HG02885 (cell line): ENCODE results near the gene CHD1.
A peak's percentile ranks its signal among the peaks of the same experiment; 100 is the strongest.
"Not testable (repeated sequence)": the region's sequence is repeated elsewhere in the genome, so short reads cannot be mapped to it uniquely, and the experiment has no call there.

Experiments
- ATAC-seq: cut with Tn5 transposase; IDR thresholded peaks from one replicate; pipeline ENCODE4 v1.9.1; 2021; ENCODE audit warnings: mild to moderate bottlenecking; ENCODE audit not compliant: unreplicated experiment, poor library complexity

The CHD1 gene

GRCh38 chr5:98928873-98929709 lies at the start of gene CHD1:
Gene CHD1, minus strand, starts transcription at chr5:98929007. Its CDS starts 2,621 bp downstream, at chr5:98926386.
- ATAC-seq: peak; percentile 65

GRCh38 chr5:98978528-98978927 lies 49.7 kb upstream of the CHD1 start:
- ATAC-seq: no peak

- no peak for ATAC-seq
Observed at GRCh38 chr5:98977723-98978122, 48.9 kb upstream of the CHD1 start.

- peak; percentile 85 for ATAC-seq
Observed at GRCh38 chr5:98975682-98976407, 47.0 kb upstream of the CHD1 start.

- ATAC-seq: no peak
Observed at GRCh38 chr5:98975223-98975622, 46.4 kb upstream of the CHD1 start.

- ATAC-seq: no peak
Observed at GRCh38 chr5:98969400-98969799, 40.6 kb upstream of the CHD1 start.

GRCh38 chr5:98968056-98968564 lies 39.3 kb upstream of the CHD1 start:
- ATAC-seq: no peak

GRCh38 chr5:98965226-98965625 lies 36.4 kb upstream of the CHD1 start:
- ATAC-seq: no peak

- ATAC-seq: no peak
Observed at GRCh38 chr5:98964621-98965020, 35.8 kb upstream of the CHD1 start.

- ATAC-seq: no peak
Observed at GRCh38 chr5:98963019-98963418, 34.2 kb upstream of the CHD1 start.

GRCh38 chr5:98962587-98962986 lies 33.8 kb upstream of the CHD1 start:
- no peak for ATAC-seq

GRCh38 chr5:98961665-98962344 lies 33.0 kb upstream of the CHD1 start:
- no peak for ATAC-seq

- ATAC-seq: no peak
Observed at GRCh38 chr5:98957307-98957706, 28.5 kb upstream of the CHD1 start.

- not testable (repeated sequence) for ATAC-seq
Observed at GRCh38 chr5:98955888-98956287, 27.1 kb upstream of the CHD1 start.

- ATAC-seq: not testable (repeated sequence)
Observed at GRCh38 chr5:98955471-98955870, 26.7 kb upstream of the CHD1 start.

- no peak for ATAC-seq
Observed at GRCh38 chr5:98954392-98955028, 25.7 kb upstream of the CHD1 start.

GRCh38 chr5:98942847-98943246 lies 14.0 kb upstream of the CHD1 start:
- no peak for ATAC-seq

- no peak for ATAC-seq
Observed at GRCh38 chr5:98941131-98941883, 12.5 kb upstream of the CHD1 start.

- no peak for ATAC-seq
Observed at GRCh38 chr5:98940581-98940980, 11.8 kb upstream of the CHD1 start.

GRCh38 chr5:98938464-98938863 lies 9.7 kb upstream of the CHD1 start:
- no peak for ATAC-seq
